ENCODE measurements around the gene SLC15A5.

SLC15A5 gene

DNA sequence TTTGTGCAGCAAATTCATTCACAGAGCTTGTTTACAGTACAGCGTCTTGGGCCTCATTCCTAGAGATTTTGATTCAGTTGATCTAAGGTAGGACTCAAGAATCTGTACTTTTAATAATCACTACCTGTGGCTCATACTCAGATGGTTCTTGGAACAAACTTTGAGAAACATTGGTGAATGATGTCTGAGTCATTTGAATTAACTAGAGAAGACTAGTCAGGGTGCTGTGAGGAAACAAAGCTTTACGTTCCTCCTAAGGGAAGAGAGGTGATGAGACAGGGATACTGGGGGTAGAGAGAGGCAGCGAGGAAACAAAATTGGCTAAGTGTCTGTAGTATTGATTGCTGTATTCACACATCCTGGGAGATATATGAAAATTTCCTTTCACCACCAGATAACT lies 109.4 kb downstream of the SLC15A5 start:
- no peak for DNase-seq

DNA sequence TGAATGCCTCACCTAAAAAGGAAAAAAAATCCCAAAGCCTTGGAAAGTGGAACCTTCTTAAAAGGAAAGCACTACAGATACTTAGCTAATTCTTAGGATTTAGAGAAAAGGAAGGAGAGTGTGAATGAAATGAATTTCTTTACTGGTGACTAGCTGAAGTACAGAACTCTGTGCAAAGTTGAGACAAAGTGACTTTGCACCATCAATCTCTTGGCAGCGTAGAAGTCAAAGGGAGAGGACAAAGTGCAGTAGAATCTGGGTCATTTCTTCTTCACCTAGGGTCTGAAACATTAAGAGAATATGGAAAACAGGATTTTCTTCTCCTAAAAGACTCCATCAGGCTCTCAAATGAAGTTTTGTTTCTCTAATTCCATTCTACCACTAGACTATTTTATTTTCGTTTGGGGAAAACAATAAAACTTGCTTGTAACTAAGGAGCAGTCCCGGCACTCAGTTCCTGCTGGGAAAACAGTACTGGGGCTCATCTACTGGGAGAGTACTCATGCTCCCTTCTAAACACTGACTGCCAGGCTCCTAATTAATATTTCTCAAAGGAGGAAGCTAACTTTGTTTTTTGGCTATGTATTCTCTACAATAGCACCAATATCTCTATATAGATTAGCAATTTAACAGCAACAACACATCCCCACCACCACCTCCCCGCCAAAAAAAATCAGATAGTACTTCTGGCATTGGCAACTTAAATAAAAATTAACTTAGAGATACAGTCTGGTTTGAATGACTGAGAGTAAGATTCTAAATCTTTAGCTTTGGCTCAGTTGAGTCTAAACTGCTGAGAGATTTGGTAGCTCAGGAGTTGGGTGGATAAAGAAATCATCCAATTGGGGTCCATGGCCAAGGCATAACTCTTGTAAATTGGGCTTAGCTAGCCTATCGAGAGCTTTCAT lies 110.7 kb downstream of the SLC15A5 start:
- DNase-seq: no peak

DNA sequence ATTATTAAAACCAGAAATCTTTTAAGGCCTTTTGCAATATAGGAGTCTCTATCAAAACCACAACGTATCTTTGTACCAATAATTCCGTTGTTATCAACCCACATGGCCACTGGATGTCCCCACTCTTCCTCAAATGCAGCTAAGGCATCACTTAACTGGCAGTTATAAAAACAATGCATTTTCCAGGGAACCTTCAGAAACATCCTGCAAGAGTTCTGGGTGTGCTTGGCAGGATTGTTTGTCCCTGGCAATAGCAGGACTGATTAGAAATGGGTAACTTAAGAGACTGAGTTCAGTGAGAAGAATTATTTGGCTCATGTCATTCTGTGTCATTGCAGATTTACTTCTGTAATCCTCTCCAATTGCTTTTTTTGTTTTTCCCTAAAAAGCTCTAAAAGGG lies 112.0 kb downstream of the SLC15A5 start:
- DNase-seq: peak in 1 of 2 experiments; percentile 50

- DNase-seq: no peak
Observed at GRCh38 chr12:16163901-16164300, 113.6 kb downstream of the SLC15A5 start.

GRCh38 chr12:16163146-16163545 lies 114.3 kb downstream of the SLC15A5 start:
- no peak for DNase-seq

GRCh38 chr12:16159571-16159970 lies 117.9 kb downstream of the SLC15A5 start:
- DNase-seq: no peak

- no peak for DNase-seq
Observed at GRCh38 chr12:16158050-16158449, 119.4 kb downstream of the SLC15A5 start.

- no peak for DNase-seq
Observed at GRCh38 chr12:16155938-16156337, 121.5 kb downstream of the SLC15A5 start.

GRCh38 chr12:16154990-16155389 lies 122.5 kb downstream of the SLC15A5 start:
- no peak for DNase-seq

GRCh38 chr12:16152885-16153673 lies 124.4 kb downstream of the SLC15A5 start:
- no peak for DNase-seq

- DNase-seq: no peak
Observed at GRCh38 chr12:16150276-16150675, 127.2 kb downstream of the SLC15A5 start.

- DNase-seq: no peak
Observed at GRCh38 chr12:16148938-16149337, 128.5 kb downstream of the SLC15A5 start.
